ENCODE results near the gene VAV2. TPM values are rescaled to one million over a fixed set of nuclear protein-coding genes. Genes with fewer than 3 reads are reported as not detected.

Gene VAV2
- total and polyA plus RNA-seq, 12 donors = 2.9 to 7.1 (median 5.0) TPM

DNA sequence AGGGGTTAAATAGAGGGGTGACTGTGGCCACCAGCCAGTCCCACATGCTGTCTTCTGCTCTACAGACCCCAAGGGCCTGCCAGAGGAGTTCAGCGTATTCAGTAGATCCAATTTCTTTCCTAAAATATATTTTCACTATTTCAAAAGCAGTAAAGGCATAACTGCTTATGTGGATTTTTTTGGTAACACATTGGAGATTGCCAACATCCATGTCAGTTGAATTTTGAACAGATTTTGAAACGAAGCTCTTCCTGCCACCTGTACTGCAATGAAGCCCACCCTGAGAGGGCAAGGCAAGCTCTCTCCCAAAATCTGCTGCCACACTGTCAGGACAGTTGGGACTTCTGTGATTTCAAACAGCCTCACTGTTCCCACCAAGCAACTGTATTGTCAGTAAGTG lies 216.8 kb downstream of the VAV2 start:
- no peak overlapping the region for H3K4me3 ChIP-seq
- peaks cover 0 to 18% (median 3%) of the 10 kb centered on the region in 9 donors for H3K4me1 ChIP-seq
- no peaks in the 10 kb centered on the region for H3K27me3 ChIP-seq
- intact Hi-C loops (cut with DNase I) = no loop called here
- no peak overlapping the region for H3K27ac ChIP-seq
- H3K9me3 ChIP-seq = peaks cover 0 to 14% (median 0%) of the 10 kb centered on the region in 11 donors
- no peak for DNase-seq
- TF ChIP-seq, protein P1, sequence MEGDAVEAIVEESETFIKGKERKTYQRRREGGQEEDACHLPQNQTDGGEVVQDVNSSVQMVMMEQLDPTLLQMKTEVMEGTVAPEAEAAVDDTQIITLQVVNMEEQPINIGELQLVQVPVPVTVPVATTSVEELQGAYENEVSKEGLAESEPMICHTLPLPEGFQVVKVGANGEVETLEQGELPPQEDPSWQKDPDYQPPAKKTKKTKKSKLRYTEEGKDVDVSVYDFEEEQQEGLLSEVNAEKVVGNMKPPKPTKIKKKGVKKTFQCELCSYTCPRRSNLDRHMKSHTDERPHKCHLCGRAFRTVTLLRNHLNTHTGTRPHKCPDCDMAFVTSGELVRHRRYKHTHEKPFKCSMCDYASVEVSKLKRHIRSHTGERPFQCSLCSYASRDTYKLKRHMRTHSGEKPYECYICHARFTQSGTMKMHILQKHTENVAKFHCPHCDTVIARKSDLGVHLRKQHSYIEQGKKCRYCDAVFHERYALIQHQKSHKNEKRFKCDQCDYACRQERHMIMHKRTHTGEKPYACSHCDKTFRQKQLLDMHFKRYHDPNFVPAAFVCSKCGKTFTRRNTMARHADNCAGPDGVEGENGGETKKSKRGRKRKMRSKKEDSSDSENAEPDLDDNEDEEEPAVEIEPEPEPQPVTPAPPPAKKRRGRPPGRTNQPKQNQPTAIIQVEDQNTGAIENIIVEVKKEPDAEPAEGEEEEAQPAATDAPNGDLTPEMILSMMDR (IDR thresholded peaks at IDR 0.05) = no peak
- 93 to 97% methylated on average over 2 of the region's 2 CpGs for WGBS, 2 donors
- H3K36me3 ChIP-seq = peaks cover 0 to 68% (median 13%) of the 10 kb centered on the region in 9 donors
- ATAC-seq = no peak

DNA sequence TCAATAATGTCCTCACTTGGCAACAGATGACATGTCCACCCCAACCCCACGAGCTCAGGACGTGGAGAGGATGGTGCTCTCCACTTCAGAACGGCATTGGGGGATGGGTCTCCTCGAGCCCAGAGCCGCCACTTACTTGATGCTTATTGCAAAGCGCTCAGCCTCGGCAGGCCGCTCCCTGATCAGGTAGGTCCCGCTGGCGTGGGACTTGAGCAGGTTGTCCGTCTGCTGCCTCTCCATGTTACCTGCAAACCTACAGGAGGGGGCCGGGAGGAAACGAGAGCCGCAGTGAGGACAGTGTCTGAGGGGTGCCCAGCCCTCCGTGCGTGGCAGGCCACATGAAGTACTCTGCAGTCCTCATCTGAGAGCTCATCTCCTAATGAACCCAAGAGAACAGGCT lies 217.3 kb downstream of the VAV2 start:
- Histone ChIP-seq H3K27me3 (no peaks in the 10 kb centered on the region), H3K4me1 (peaks cover 0 to 18% (median 3%) of the 10 kb centered on the region in 9 donors), H3K27ac (no peak overlapping the region), H3K9me3 (peaks cover 0 to 14% (median 0%) of the 10 kb centered on the region in 11 donors), H3K4me3 (no peak overlapping the region), H3K36me3 (peaks cover 0 to 73% (median 13%) of the 10 kb centered on the region in 9 donors)
- ATAC-seq = no peak
- DNase-seq = no peak
- WGBS, 2 donors = 98 to 99% methylated on average over 16 of the region's 16 CpGs
- intact Hi-C loops (cut with DNase I) = no loop called here
- TF ChIP-seq, protein P1 (IDR thresholded peaks at IDR 0.05) = no peak

DNA sequence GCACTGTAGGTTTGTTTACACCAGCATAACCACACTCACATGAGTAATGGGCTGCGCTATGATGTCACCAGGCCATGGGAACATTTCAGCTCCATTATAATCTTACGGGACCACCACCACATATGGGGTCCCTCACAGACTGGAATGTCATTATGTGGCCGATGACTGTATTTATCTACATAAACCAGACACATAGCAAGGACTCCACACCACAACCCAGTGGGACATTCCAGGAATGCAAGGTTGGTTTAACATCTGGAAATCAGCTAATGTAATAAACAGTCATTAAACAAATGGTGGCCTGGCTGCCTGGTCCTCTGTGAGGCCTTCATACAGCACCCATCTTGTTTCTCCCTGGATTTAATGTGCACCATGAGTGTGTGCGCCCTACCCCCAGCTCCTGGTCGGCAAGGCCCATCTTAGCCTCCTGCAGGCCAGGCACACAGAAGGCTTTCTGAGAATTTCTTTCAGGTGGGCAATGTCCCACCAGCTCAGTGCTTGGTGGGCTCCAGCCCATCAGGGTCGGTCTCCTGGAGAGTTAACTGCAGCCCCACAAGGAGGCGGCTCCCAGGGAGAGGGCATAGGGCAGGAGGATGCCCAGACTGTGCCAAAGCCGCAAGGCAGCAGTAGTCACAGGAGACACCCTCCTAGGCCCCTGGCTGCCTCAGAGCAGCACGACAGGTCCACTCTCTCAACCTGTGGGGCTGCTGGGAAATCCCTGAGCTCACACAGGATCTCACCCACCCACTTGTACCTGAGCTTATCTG lies 218.1 kb downstream of the VAV2 start:
- no peaks in the 10 kb centered on the region for H3K27me3 ChIP-seq
- peaks cover 0 to 14% (median 0%) of the 10 kb centered on the region in 11 donors for H3K9me3 ChIP-seq
- H3K4me3 ChIP-seq = no peak overlapping the region
- 97% methylated on average over 9 of the region's 9 CpGs for WGBS, 2 donors
- H3K36me3 ChIP-seq = peaks cover 0 to 70% (median 13%) of the 10 kb centered on the region in 9 donors
- TF ChIP-seq, protein P1 (IDR thresholded peaks at IDR 0.05) = no peak
- peaks cover 0 to 18% (median 3%) of the 10 kb centered on the region in 9 donors for H3K4me1 ChIP-seq
- intact Hi-C loops (cut with DNase I) = no loop called here
- no peak overlapping the region for H3K27ac ChIP-seq
- ATAC-seq (no peak), DNase-seq (no peak)

DNA sequence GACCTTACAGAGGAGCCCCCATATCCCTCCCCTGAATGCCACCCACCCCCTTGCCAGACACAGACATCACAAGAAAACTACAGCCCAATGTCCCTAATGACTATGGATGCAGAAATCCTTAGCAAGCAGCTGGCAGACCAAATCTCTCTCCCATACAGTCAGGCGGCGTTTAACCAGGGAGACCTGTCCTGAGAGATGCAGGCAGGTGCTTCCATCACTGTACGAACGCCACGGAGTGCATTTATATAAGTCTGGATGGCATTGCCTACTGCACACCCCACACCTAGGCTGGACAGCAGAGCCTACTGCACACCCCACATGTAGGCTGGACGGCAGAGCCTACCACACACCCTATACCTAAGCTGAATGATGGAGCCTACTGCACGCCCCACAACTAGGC lies 219.5 kb downstream of the VAV2 start:
- intact Hi-C loops (cut with DNase I) = no loop called here
- DNase-seq = no peak
- Histone ChIP-seq H3K36me3 (peaks cover 0 to 79% (median 16%) of the 10 kb centered on the region in 9 donors), H3K27ac (no peak overlapping the region), H3K27me3 (no peaks in the 10 kb centered on the region), H3K9me3 (peaks cover 0 to 20% (median 3%) of the 10 kb centered on the region in 11 donors), H3K4me3 (no peak overlapping the region), H3K4me1 (peaks cover 0 to 14% (median 3%) of the 10 kb centered on the region in 9 donors)
- TF ChIP-seq, protein P1 (IDR thresholded peaks at IDR 0.05) = no peak
- no peak for ATAC-seq
- 96% methylated on average over 7 of the region's 7 CpGs for WGBS, 2 donors
